Measurements from ENCODE around the gene KRTAP10-3. TPM values are rescaled to one million over a fixed set of nuclear protein-coding genes. Genes with fewer than 3 reads are reported as not detected.

Gene KRTAP10-3
- total RNA-seq, 1 experiment from 2014 or later: not detected

DNA sequence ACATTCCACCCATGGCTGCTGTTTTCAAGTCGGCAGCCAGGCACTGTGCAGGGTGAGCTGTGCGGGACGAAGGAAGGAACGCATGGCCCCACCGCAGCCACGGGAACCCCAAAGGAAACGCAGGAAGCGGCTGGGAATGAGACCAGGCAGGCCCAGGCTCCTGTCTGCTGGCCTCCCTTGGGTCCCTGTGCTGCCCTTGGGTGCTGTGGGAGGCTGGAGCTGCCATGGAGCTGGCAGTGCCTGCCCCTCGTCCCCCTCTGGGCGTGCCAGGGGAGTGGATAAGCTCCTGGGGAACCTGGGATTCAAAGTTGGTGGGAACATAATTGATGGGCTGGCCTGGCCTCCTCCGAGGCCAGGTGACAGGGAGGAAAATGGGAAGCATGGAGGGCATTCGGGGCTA is 9.7 kb upstream of the KRTAP10-3 start:
- Histone ChIP-seq H4K20me1 (ENCODE audit: insufficient read depth) (no peaks in the 10 kb centered on the region), H2AFZ (ENCODE audit: low read depth, low read length, poor library complexity, severe bottlenecking) (no peak overlapping the region), H3K27ac (ENCODE audit: low read depth, low read length) (no peak overlapping the region), H3K79me2 (ENCODE audit: insufficient read depth, low read length) (no peaks in the 10 kb centered on the region), H3K4me1 (ENCODE audit: control insufficient read depth in 1 of 2, insufficient read depth in 2 of 2, low read length in 2 of 2) (no peaks in the 10 kb centered on the region), H3K4me2 (ENCODE audit: low read length) (no peak overlapping the region), H3K9ac (ENCODE audit: low read length) (no peak overlapping the region), H3K27me3 (ENCODE audit: insufficient read depth, low read length) (peaks cover 6% of the 10 kb centered on the region), H3K9me3 (ENCODE audit: control insufficient read depth in 1 of 2, insufficient read depth in 1 of 2, low read depth in 1 of 2, low read length in 2 of 2) (no peaks in the 10 kb centered on the region), H3K36me3 (ENCODE audit: control insufficient read depth in 1 of 2, insufficient read depth in 2 of 2, low read length in 2 of 2) (no peaks in the 10 kb centered on the region), H3K4me3 (replicated peaks in 1 of 2; ENCODE audit: low read depth in 1 of 2, low read length in 2 of 2) (no peak overlapping the region), H3K9me2 (ENCODE audit: insufficient read depth) (no peaks in the 10 kb centered on the region)
- ChIA-PET RAD21 (ENCODE audit: low non-redundant PET in 1 of 2, low total read pairs in 2 of 2, uncharacterized antibody in 2 of 2, unreplicated experiment in 2 of 2) (no interaction called here), POLR2A (no interaction called here), CTCF (no interaction called here)
- TF ChIP-seq ELF1 (IDR thresholded peaks at IDR 0.05; ENCODE audit: borderline replicate concordance, low read depth) (no peak), SIN3A (IDR thresholded peaks at IDR 0.05; ENCODE audit: low read depth) (no peak), JUND (IDR thresholded peaks at IDR 0.05) (no peak), EZH2phosphoT487 (IDR thresholded peaks at IDR 0.05; ENCODE audit: borderline replicate concordance) (no peak)
- TF ChIP-seq, protein P1, sequence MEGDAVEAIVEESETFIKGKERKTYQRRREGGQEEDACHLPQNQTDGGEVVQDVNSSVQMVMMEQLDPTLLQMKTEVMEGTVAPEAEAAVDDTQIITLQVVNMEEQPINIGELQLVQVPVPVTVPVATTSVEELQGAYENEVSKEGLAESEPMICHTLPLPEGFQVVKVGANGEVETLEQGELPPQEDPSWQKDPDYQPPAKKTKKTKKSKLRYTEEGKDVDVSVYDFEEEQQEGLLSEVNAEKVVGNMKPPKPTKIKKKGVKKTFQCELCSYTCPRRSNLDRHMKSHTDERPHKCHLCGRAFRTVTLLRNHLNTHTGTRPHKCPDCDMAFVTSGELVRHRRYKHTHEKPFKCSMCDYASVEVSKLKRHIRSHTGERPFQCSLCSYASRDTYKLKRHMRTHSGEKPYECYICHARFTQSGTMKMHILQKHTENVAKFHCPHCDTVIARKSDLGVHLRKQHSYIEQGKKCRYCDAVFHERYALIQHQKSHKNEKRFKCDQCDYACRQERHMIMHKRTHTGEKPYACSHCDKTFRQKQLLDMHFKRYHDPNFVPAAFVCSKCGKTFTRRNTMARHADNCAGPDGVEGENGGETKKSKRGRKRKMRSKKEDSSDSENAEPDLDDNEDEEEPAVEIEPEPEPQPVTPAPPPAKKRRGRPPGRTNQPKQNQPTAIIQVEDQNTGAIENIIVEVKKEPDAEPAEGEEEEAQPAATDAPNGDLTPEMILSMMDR (IDR thresholded peaks at IDR 0.05 in 2 of 3, conservative IDR thresholded peaks at IDR 0.05 in 1 of 3; ENCODE audit: borderline replicate concordance in 1 of 3, insufficient read depth in 1 of 3, low read depth in 2 of 3, low read length in 2 of 3): no peak
- BruUV-seq (replicated peaks): no TSS peak
- ATAC-seq: no peak
- DNase-seq (ENCODE audit: low read depth, low spot score): no peak
- intact Hi-C loops (cut with micrococcal nuclease): loop anchor here (10.0 kb wide), 1 partner anchor 107 kb away; no protein-coding TSS in a partner anchor

- ATAC-seq: no peak
- intact Hi-C loops (cut with micrococcal nuclease): loop anchor here (10.0 kb wide), 1 partner anchor 107 kb away; no protein-coding TSS in a partner anchor
These were observed 9.0 kb upstream of the KRTAP10-3 start for GRCh38 chr21:44567481-44568171.

More at GRCh38 chr21:44567481-44568171, 9.0 kb upstream of the KRTAP10-3 start:
- no peak overlapping the region for H2AFZ ChIP-seq (ENCODE audit: low read depth, low read length, poor library complexity, severe bottlenecking)
- H3K79me2 ChIP-seq (ENCODE audit: insufficient read depth, low read length): no peaks in the 10 kb centered on the region
- H3K4me2 ChIP-seq (ENCODE audit: low read length): no peak overlapping the region
- no TSS peak for BruUV-seq (replicated peaks)
- H3K9ac ChIP-seq (ENCODE audit: low read length): no peak overlapping the region
- no peaks in the 10 kb centered on the region for H3K4me1 ChIP-seq (ENCODE audit: control insufficient read depth in 1 of 2, insufficient read depth in 2 of 2, low read length in 2 of 2)
- no peak overlapping the region for H3K4me3 ChIP-seq (replicated peaks in 1 of 2; ENCODE audit: low read depth in 1 of 2, low read length in 2 of 2)
- H3K27me3 ChIP-seq (ENCODE audit: insufficient read depth, low read length): peaks cover 6% of the 10 kb centered on the region
- POLR2A ChIA-PET: no interaction called here
- H3K9me2 ChIP-seq (ENCODE audit: insufficient read depth): no peaks in the 10 kb centered on the region
- RAD21 ChIA-PET (ENCODE audit: low non-redundant PET in 1 of 2, low total read pairs in 2 of 2, uncharacterized antibody in 2 of 2, unreplicated experiment in 2 of 2): no interaction called here
- CTCF ChIA-PET: no interaction called here
- DNase-seq (ENCODE audit: low read depth, low spot score): no peak
- H3K27ac ChIP-seq (ENCODE audit: low read depth, low read length): no peak overlapping the region
- H3K9me3 ChIP-seq (ENCODE audit: control insufficient read depth in 1 of 2, insufficient read depth in 1 of 2, low read depth in 1 of 2, low read length in 2 of 2): no peaks in the 10 kb centered on the region
- H3K36me3 ChIP-seq (ENCODE audit: control insufficient read depth in 1 of 2, insufficient read depth in 2 of 2, low read length in 2 of 2): no peaks in the 10 kb centered on the region
- no peaks in the 10 kb centered on the region for H4K20me1 ChIP-seq (ENCODE audit: insufficient read depth)
- no peak for TF ChIP-seq JUND (IDR thresholded peaks at IDR 0.05)
- TF ChIP-seq, protein P1 (IDR thresholded peaks at IDR 0.05 in 2 of 3, conservative IDR thresholded peaks at IDR 0.05 in 1 of 3; ENCODE audit: borderline replicate concordance in 1 of 3, insufficient read depth in 1 of 3, low read depth in 2 of 3, low read length in 2 of 3): no peak
- no peak for TF ChIP-seq EZH2 (IDR thresholded peaks at IDR 0.05)
- no peak for TF ChIP-seq SIN3A (IDR thresholded peaks at IDR 0.05; ENCODE audit: low read depth)
- TF ChIP-seq, protein P2, sequence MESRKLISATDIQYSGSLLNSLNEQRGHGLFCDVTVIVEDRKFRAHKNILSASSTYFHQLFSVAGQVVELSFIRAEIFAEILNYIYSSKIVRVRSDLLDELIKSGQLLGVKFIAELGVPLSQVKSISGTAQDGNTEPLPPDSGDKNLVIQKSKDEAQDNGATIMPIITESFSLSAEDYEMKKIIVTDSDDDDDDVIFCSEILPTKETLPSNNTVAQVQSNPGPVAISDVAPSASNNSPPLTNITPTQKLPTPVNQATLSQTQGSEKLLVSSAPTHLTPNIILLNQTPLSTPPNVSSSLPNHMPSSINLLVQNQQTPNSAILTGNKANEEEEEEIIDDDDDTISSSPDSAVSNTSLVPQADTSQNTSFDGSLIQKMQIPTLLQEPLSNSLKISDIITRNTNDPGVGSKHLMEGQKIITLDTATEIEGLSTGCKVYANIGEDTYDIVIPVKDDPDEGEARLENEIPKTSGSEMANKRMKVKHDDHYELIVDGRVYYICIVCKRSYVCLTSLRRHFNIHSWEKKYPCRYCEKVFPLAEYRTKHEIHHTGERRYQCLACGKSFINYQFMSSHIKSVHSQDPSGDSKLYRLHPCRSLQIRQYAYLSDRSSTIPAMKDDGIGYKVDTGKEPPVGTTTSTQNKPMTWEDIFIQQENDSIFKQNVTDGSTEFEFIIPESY (IDR thresholded peaks at IDR 0.05; ENCODE audit: extremely low read depth, insufficient replicate concordance, low read length): no peak
- TF ChIP-seq ATF3 (IDR thresholded peaks at IDR 0.05): no peak
- no peak for TF ChIP-seq EZH2phosphoT487 (IDR thresholded peaks at IDR 0.05; ENCODE audit: borderline replicate concordance)
- no peak for TF ChIP-seq TCF7L2 (IDR thresholded peaks at IDR 0.05; ENCODE audit: borderline replicate concordance, extremely low read depth, insufficient read depth, insufficient read length)
- TF ChIP-seq FOSL1 (IDR thresholded peaks at IDR 0.05; ENCODE audit: low read depth): no peak
